ENCODE data around the gene TIMP2.

Gene TIMP2

DNA sequence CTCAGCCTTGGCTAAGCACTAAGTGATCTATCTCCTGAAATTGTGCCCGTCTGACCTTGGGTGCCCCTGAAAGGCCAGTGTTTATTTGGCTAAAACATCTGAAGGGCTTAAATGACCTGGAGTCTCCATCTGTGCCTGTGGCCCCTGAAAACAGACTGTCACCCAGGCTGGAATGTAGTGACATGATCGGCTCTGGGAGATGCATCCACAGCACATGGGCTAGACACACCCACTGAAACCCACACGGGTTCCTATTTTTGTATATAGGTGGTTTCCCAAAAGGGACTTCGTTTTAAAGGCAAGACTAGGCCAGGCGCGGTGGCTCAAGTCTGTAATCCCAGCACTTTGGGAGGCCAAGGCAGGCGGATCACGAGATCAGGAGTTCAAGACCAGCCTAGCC is 35.7 kb downstream of the TIMP2 start:
- H3K27ac ChIP-seq = no peak overlapping the region
- TF ChIP-seq, protein P1, sequence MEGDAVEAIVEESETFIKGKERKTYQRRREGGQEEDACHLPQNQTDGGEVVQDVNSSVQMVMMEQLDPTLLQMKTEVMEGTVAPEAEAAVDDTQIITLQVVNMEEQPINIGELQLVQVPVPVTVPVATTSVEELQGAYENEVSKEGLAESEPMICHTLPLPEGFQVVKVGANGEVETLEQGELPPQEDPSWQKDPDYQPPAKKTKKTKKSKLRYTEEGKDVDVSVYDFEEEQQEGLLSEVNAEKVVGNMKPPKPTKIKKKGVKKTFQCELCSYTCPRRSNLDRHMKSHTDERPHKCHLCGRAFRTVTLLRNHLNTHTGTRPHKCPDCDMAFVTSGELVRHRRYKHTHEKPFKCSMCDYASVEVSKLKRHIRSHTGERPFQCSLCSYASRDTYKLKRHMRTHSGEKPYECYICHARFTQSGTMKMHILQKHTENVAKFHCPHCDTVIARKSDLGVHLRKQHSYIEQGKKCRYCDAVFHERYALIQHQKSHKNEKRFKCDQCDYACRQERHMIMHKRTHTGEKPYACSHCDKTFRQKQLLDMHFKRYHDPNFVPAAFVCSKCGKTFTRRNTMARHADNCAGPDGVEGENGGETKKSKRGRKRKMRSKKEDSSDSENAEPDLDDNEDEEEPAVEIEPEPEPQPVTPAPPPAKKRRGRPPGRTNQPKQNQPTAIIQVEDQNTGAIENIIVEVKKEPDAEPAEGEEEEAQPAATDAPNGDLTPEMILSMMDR (conservative IDR thresholded peaks at IDR 0.05) = no peak
- no peak for TF ChIP-seq ZFX (IDR thresholded peaks at IDR 0.05)

DNA sequence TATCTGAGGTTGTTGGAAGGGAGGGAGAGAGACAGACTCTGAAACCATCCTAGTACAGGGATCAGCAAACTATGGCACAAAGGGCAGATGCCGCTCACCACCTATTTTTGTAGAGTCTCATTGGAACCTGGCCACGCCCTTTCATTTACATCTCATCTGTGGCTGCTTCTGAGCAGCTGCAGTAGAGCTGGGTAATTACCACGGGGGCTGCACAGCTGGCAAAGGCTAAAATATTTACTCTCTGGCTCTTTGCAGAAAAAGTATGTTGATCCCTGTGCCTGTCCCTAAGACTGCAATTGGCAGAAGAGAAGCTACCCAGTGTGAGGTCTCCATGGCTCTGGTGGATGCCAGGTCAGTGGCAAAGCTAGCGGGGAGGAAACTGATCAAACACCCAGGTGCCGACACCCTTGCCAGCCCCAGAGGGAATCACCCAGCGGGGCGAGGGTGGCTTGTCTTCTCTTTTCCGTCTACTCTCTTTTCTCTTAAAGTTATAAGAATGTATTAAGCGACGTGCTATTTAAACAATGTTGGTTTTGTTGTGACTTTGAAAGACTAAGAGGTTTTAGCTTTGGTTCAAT is 36.2 kb downstream of the TIMP2 start:
- H3K27ac ChIP-seq = no peak overlapping the region
- no peak for TF ChIP-seq ZFX (IDR thresholded peaks at IDR 0.05)
- TF ChIP-seq, protein P1 (conservative IDR thresholded peaks at IDR 0.05) = no peak

DNA sequence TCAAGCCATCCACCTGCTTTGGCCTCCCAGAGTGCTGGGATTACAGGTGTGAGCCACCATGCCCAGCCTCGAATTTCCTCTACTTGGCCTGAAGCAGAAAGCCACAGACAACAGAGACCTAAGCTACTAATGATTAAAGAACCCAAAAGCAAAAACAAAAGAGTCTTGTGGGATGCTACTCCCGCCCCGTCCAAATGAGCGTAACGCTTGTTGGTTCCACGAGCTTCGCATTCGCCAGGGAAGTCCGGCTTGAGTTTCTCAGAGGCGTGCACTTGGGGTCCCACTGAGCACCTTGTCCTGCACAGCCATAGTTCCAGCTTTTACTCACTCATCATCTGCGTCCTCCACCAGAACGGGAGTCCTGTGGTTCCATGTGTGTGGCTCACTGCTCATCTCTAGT is 38.2 kb downstream of the TIMP2 start:
- no peak overlapping the region for H3K27ac ChIP-seq
- TF ChIP-seq, protein P1 (conservative IDR thresholded peaks at IDR 0.05) = no peak
- no peak for TF ChIP-seq ZFX (IDR thresholded peaks at IDR 0.05)

DNA sequence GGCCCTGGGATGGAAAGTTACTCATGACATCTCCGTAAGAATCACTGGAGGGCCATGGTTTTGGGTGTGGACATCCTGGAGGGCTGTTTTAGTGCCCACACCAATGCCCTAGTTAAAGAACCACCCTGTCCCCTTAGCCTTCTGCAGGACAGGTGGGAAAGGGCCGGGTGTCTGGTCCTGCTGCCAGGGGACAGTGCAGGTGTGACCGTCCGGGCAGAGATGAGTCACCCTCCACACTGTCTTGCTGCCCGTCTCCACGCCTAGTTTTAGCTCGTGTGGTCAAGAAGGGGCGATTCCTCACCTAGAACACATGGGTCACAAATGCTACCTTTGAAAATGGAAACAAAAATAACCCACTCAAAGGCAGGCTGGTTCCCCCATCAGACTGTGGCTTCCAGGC is 39.2 kb downstream of the TIMP2 start:
- no peak overlapping the region for H3K27ac ChIP-seq
- TF ChIP-seq, protein P1 (conservative IDR thresholded peaks at IDR 0.05) = no peak
- TF ChIP-seq ZFX (IDR thresholded peaks at IDR 0.05) = no peak

- TF ChIP-seq ZFX (IDR thresholded peaks at IDR 0.05) = no peak
- TF ChIP-seq, protein P1 (conservative IDR thresholded peaks at IDR 0.05) = no peak
- H3K27ac ChIP-seq = no peak overlapping the region
Measured at GRCh38 chr17:78884876-78885667, 40.1 kb downstream of the TIMP2 start.

DNA sequence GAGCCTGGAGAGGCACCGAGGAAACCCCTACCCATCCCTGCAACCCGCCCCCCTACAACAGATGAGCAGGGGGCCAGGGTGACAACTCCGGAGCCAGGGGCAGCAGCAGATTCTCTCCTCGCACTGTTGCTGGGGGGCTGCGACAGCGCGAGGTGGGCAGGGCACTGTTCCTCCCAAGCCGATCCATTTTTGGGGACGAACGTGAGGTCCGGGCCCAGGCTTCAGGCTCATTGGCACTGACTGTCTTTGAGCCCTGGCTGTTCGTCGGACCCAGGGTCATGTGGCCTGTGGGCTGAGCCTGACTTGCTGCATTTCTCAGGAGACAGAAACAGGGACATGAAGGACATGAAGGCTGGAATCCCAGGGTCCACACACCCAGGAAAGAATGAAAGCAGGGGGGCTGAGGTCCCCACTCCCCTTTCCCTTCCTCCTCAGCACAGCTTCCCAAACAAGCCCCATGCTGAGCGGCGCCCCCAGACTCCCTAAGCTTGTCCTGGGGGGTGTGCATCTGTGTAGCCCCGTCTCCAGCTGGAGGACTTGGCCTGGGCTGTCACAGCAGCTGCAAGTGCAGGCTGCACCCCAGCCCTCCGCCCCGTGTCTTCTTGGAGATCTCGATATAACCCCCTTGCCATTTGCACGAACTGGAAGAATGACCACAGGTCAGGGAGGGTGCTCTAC is 40.9 kb downstream of the TIMP2 start:
- no peak overlapping the region for H3K27ac ChIP-seq
- no peak for TF ChIP-seq ZFX (IDR thresholded peaks at IDR 0.05)
- TF ChIP-seq, protein P1 (conservative IDR thresholded peaks at IDR 0.05) = no peak

GRCh38 chr17:78883533-78884131 is 41.6 kb downstream of the TIMP2 start:
- H3K27ac ChIP-seq = no peak overlapping the region
- TF ChIP-seq, protein P1 (conservative IDR thresholded peaks at IDR 0.05) = no peak
- TF ChIP-seq ZFX (IDR thresholded peaks at IDR 0.05) = no peak

All from C4-2B (cell line).